Measurements from ENCODE around the gene GNG13.
"Not testable (repeated sequence)": the region's sequence is repeated elsewhere in the genome, so short reads cannot be mapped to it uniquely, and the experiment has no call there.

Gene GNG13

GRCh38 chr16:778447-778846 is 22.1 kb downstream of the GNG13 start:
- DNase-seq (ENCODE audit: low read depth, low spot score) = no peak

GRCh38 chr16:777826-778225 is 22.7 kb downstream of the GNG13 start:
- DNase-seq (ENCODE audit: low read depth, low spot score) = no peak

- DNase-seq (ENCODE audit: low read depth, low spot score) = no peak
Observed at GRCh38 chr16:776824-777223, 23.7 kb downstream of the GNG13 start.

- not testable (repeated sequence) for DNase-seq (ENCODE audit: low read depth, low spot score)
Observed at GRCh38 chr16:776298-776697, 24.2 kb downstream of the GNG13 start.

GRCh38 chr16:775236-775796 is 25.2 kb downstream of the GNG13 start:
- DNase-seq (ENCODE audit: low read depth, low spot score) = no peak

GRCh38 chr16:774086-775001 is 26.2 kb downstream of the GNG13 start:
- DNase-seq (ENCODE audit: low read depth, low spot score) = no peak

- no peak for DNase-seq (ENCODE audit: low read depth, low spot score)
Observed at GRCh38 chr16:772959-773358, 27.6 kb downstream of the GNG13 start.

GRCh38 chr16:770411-770810 is 30.1 kb downstream of the GNG13 start:
- DNase-seq (ENCODE audit: low read depth, low spot score) = no peak

- no peak for DNase-seq (ENCODE audit: low read depth, low spot score)
Observed at GRCh38 chr16:769934-770333, 30.6 kb downstream of the GNG13 start.

- no peak for DNase-seq (ENCODE audit: low read depth, low spot score)
Observed at GRCh38 chr16:769184-769784, 31.2 kb downstream of the GNG13 start.

GRCh38 chr16:768428-768827 is 32.1 kb downstream of the GNG13 start:
- DNase-seq (ENCODE audit: low read depth, low spot score) = no peak

GRCh38 chr16:767743-768235 is 32.7 kb downstream of the GNG13 start:
- DNase-seq (ENCODE audit: low read depth, low spot score) = no peak

- no peak for DNase-seq (ENCODE audit: low read depth, low spot score)
Observed at GRCh38 chr16:766820-767640, 33.5 kb downstream of the GNG13 start.

GRCh38 chr16:766008-766819 is 34.3 kb downstream of the GNG13 start:
- no peak for DNase-seq (ENCODE audit: low read depth, low spot score)

GRCh38 chr16:765488-765865 is 35.1 kb downstream of the GNG13 start:
- DNase-seq (ENCODE audit: low read depth, low spot score) = no peak

- DNase-seq (ENCODE audit: low read depth, low spot score) = no peak
Observed at GRCh38 chr16:764848-765487, 35.6 kb downstream of the GNG13 start.

GRCh38 chr16:764184-764750 is 36.3 kb downstream of the GNG13 start:
- no peak for DNase-seq (ENCODE audit: low read depth, low spot score)

- no peak for DNase-seq (ENCODE audit: low read depth, low spot score)
Observed at GRCh38 chr16:763369-764183, 37.0 kb downstream of the GNG13 start.

- no peak for DNase-seq (ENCODE audit: low read depth, low spot score)
Observed at GRCh38 chr16:762595-763268, 37.8 kb downstream of the GNG13 start.
